HG03460 (cell line): Measurements from ENCODE around the gene WDR6.
A peak's percentile ranks its signal among the peaks of the same experiment; 100 is the strongest.

Experiments
- ATAC-seq: cut with Tn5 transposase; IDR thresholded peaks from one replicate; pipeline ENCODE4 v1.9.1; 2021; ENCODE audit not compliant: unreplicated experiment

Gene WDR6

GRCh38 chr3:49028673-49029562 is 21.7 kb downstream of the WDR6 start, which contains the start of gene IMPDH2:
TSS of gene IMPDH2 (minus strand) at chr3:49029398. CDS start at chr3:49029350, 48 bp downstream.
- peak; percentile 87 for ATAC-seq

- ATAC-seq, result no peak
Observed at GRCh38 chr3:49029563-49029884, 22.3 kb downstream of the WDR6 start.

GRCh38 chr3:49030321-49030720 is 23.1 kb downstream of the WDR6 start:
- ATAC-seq, result no peak

- no peak for ATAC-seq
Observed at GRCh38 chr3:49032646-49033304, 25.6 kb downstream of the WDR6 start.

GRCh38 chr3:49034650-49035049 is 27.5 kb downstream of the WDR6 start:
- no peak for ATAC-seq

GRCh38 chr3:49035281-49035680 is 28.1 kb downstream of the WDR6 start:
- ATAC-seq, result no peak

- ATAC-seq, result no peak
Observed at GRCh38 chr3:49053543-49053942, 46.4 kb downstream of the WDR6 start.

- no peak for ATAC-seq
Observed at GRCh38 chr3:49054344-49054862, 47.2 kb downstream of the WDR6 start.

GRCh38 chr3:49057268-49057667 is 50.1 kb downstream of the WDR6 start:
- no peak for ATAC-seq

- no peak for ATAC-seq
Observed at GRCh38 chr3:49058011-49058410, 50.8 kb downstream of the WDR6 start.
